K562 (cell line): ENCODE measurements around the gene KCNJ4. TPM values are rescaled to one million over a fixed set of nuclear protein-coding genes. Genes with fewer than 3 reads are reported as not detected.

Experiments used
- ATAC-seq: fragments of 200-7000 bp; cut with Tn5 transposase; 3 replicates; pipeline ENCODE4 v1.9.1; 2020; ENCODE audit warnings: moderate library complexity
- BruUV-seq: library from RNA; stranded (reverse); fragments of 400-500 nt; replicated peaks from 2 replicates; lab custom pipeline; 2021; lab: Mats Ljungman, UMichigan
- CTCF ChIA-PET: fragments of 300-600 bp; formaldehyde crosslinking; extraction: SDS; loops from one replicate; lab custom pipeline; 2021; ENCODE audit warnings: low intra/inter-chr PET ratio; lab: Yijun Ruan, JAX
- POLR2A ChIA-PET: fragments of 300-600, 350-650 bp; sonication (Branson Sonifier 250); formaldehyde crosslinking; extraction: SDS; loops from one replicate; lab custom pipeline; 2021; ENCODE audit warnings: antibody characterized with exemption, inconsistent platforms; lab: Yijun Ruan, JAX
- DNase-seq, 4 experiments: peaks; one replicate each; pipeline versions ENCODE4 v3.0.0 to v3.0.0-alpha.2; 2011 to 2018; ENCODE audit warnings: low spot score in 3 of 4, mixed read lengths in 3 of 4; ENCODE audit errors: extremely low read depth in 1 of 4
- FAIRE-seq: peaks from 2 replicates; lab custom pipeline; 2011; peaks lifted over from hg19 to GRCh38; lab: Jason Lieb, UNC
- H2AFZ ChIP-seq: 2 replicates; pipeline ENCODE4 v1.6.0; 2011; ENCODE audit warnings: low read depth, low read length, control low read depth, inconsistent platforms
- H3K27ac ChIP-seq: fragments of 200-600 bp; 3 replicates; pipeline ENCODE4 v1.8.0; 2011; ENCODE audit warnings: low read depth, mild to moderate bottlenecking, control low read depth, inconsistent platforms, low read length, moderate library complexity, mixed read lengths; ENCODE audit errors: extremely low read depth
- H3K27me3 ChIP-seq, 2 experiments: fragments of 300-600 bp in 1 of 2; 2 replicates in 1 of 2; 3 replicates in 1 of 2; pipeline versions ENCODE4 v1.6.0 to v1.8.0; 2011; ENCODE audit warnings: inconsistent platforms in 2 of 2, low read length in 2 of 2, mild to moderate bottlenecking in 1 of 2, mixed read lengths in 1 of 2, moderate library complexity in 1 of 2; ENCODE audit not compliant: control insufficient read depth in 2 of 2, insufficient read depth in 2 of 2
- H3K36me3 ChIP-seq: fragments of 300-600 bp; 3 replicates; pipeline ENCODE4 v1.8.0; 2011; ENCODE audit warnings: mild to moderate bottlenecking, low read length, inconsistent platforms; ENCODE audit not compliant: control insufficient read depth, insufficient read depth
- H3K4me1 ChIP-seq, 2 experiments: fragments of 200-600 bp in 1 of 2; replicated peaks in 1 of 2; 2 replicates in 1 of 2; 3 replicates in 1 of 2; pipeline versions ENCODE4 v1.5.1 to v1.8.0; 2011; ENCODE audit warnings: inconsistent platforms in 2 of 2, low read length in 2 of 2, mild to moderate bottlenecking in 1 of 2, mixed read lengths in 1 of 2, moderate library complexity in 1 of 2; ENCODE audit not compliant: control insufficient read depth in 2 of 2, insufficient read depth in 2 of 2
- H3K4me2 ChIP-seq: 2 replicates; pipeline ENCODE4 v1.6.1; 2011; ENCODE audit warnings: low read length, control low read depth, inconsistent platforms, mixed read lengths; ENCODE audit not compliant: insufficient read depth
- H3K4me3 ChIP-seq: fragments of 200-600 bp; sonication (generic), shearing (Covaris generic); 2 replicates; pipeline ENCODE4 v1.5.1; 2016; ENCODE audit warnings: control low read depth, inconsistent platforms
- H3K79me2 ChIP-seq: fragments of 200-600 bp; 3 replicates; pipeline ENCODE4 v1.8.0; 2011; ENCODE audit warnings: low read length, inconsistent platforms; ENCODE audit not compliant: control insufficient read depth, insufficient read depth
- H3K9ac ChIP-seq, 2 experiments: 2 replicates each; pipeline versions ENCODE4 v1.6.0 to v1.6.1; 2011; ENCODE audit warnings: low read depth in 2 of 2, low read length in 2 of 2, control low read depth in 1 of 2, inconsistent platforms in 1 of 2, mild to moderate bottlenecking in 1 of 2, mixed read lengths in 1 of 2; ENCODE audit not compliant: insufficient read depth in 1 of 2
- H3K9me1 ChIP-seq: one replicate; pipeline ENCODE4 v1.6.0; 2011; ENCODE audit warnings: inconsistent platforms, mild to moderate bottlenecking, low read length, moderate library complexity; ENCODE audit not compliant: control insufficient read depth, insufficient read depth
- H3K9me3 ChIP-seq: replicated peaks from 2 replicates; pipeline ENCODE4 v1.5.1; 2011; ENCODE audit warnings: low read depth, low read length, inconsistent platforms; ENCODE audit not compliant: control insufficient read depth, insufficient read depth
- H4K20me1 ChIP-seq: replicated peaks from 2 replicates; pipeline ENCODE4 v1.6.1; 2011; ENCODE audit warnings: low read length, inconsistent platforms, mixed read lengths; ENCODE audit not compliant: control insufficient read depth, insufficient read depth
- GABPB1 ChIP-seq: sonication (generic); formaldehyde crosslinking; IDR thresholded peaks from 2 replicates; pipeline ENCODE4 v1.8.0; 2022; ENCODE audit warnings: mild to moderate bottlenecking, missing genetic modification reagents
- KDM1A ChIP-seq, 2 experiments: fragments of 450-650 bp; IDR thresholded peaks; 2 replicates each; pipeline ENCODE4 v1.6.1; 2016; ENCODE audit warnings: mild to moderate bottlenecking in 2 of 2
- PHF8 ChIP-seq: fragments of 200-600 bp; sonication (generic); IDR thresholded peaks from 2 replicates; pipeline ENCODE4 v1.6.1; 2012; ENCODE audit warnings: mixed run types, mild to moderate bottlenecking, inconsistent platforms, low read length, moderate library complexity, borderline replicate concordance
- RFX1 ChIP-seq: fragments of 450-650 bp; IDR thresholded peaks from 2 replicates; pipeline ENCODE4 v1.6.1; 2016; ENCODE audit warnings: mild to moderate bottlenecking, moderate library complexity
- TCF7L2 ChIP-seq: fragments of 150-350 bp; IDR thresholded peaks from 2 replicates; pipeline ENCODE4 v1.6.1; 2016; ENCODE audit warnings: low read depth, mild to moderate bottlenecking, low read length, moderate library complexity
- U2AF2 ChIP-seq: fragments of 200-400 bp; formaldehyde crosslinking; optimal IDR thresholded peaks from 2 replicates; pipeline ENCODE3; 2017; ENCODE audit warnings: low read depth, mild to moderate bottlenecking, low read length
- ZBTB17 ChIP-seq: fragments of 450-650 bp; formaldehyde crosslinking; IDR thresholded peaks from 2 replicates; pipeline ENCODE4 v1.4.0; 2020; ENCODE audit warnings: mild to moderate bottlenecking
- ZFP1 ChIP-seq: fragments of 450-650 bp; formaldehyde crosslinking; IDR thresholded peaks from 2 replicates; pipeline ENCODE4 v1.4.0; 2020; ENCODE audit warnings: mild to moderate bottlenecking, mixed read lengths
- ZNF253 ChIP-seq: fragments of 250-450 bp; sonication (Bioruptor Pico); conservative IDR thresholded peaks from 2 replicates; pipeline ENCODE4 v1.6.1; 2021; ENCODE audit warnings: mild to moderate bottlenecking
- WGBS: fragments of 100-300 bp; shearing (Covaris generic); methylation state at CpG from one replicate; pipeline ENCODE4 v1.1.6; 2016; ENCODE audit warnings: low coverage, mixed read lengths; ENCODE audit not compliant: insufficient coverage; ENCODE audit errors: missing lambda C conversion rate; 5-methylcytosine and 5-hydroxymethylcytosine counted together
- in situ Hi-C: fragments of 300-500 bp; cut with MboI; formaldehyde crosslinking; loops from 4 replicates; pipeline ENCODE4 v1.15.0; 2018; ENCODE audit warnings: inconsistent platforms, mixed read lengths
- intact Hi-C: fragments of 100-400 bp; cut with micrococcal nuclease; formaldehyde crosslinking; loops from 2 replicates; pipeline ENCODE4 v1.14.2; 2022
- polyA plus RNA-seq, 8 experiments: library from polyadenylated mRNA; depleted of rRNA in 4 of 8; stranded (reverse) in 5 of 8; unstranded in 3 of 8; fragments of >200 nt; fragmentation: Nextera tagmentation in 2 of 8; fragmentation: Illumina TruSeq in 1 of 8; extraction: Ambion mirVana in 2 of 8; extraction: Trizol in 1 of 8; gene quantifications; 2 replicates each; pipeline versions ENCODE4 v1.2.1 to v1.2.3, GENCODE V29; 2011 to 2014; ENCODE audit warnings: inconsistent platforms in 1 of 8, missing spikeins in 1 of 8
- total RNA-seq, 7 experiments: library from RNA; depleted of rRNA in 6 of 7; stranded (reverse); fragments of >200 nt in 6 of 7; fragmentation: Illumina TruSeq in 2 of 7; extraction: Trizol in 2 of 7; gene quantifications; 2 replicates each; pipeline versions ENCODE4 v1.2.1 to v1.2.3, GENCODE V29; 2011 to 2021; ENCODE audit warnings: low replicate concordance in 1 of 7
- TF ChIP-seq, protein P1 (sequence below), 2 experiments: fragments of 450-650 bp in 1 of 2; IDR thresholded peaks; 2 replicates each; pipeline ENCODE4 v1.6.1; 2011 to 2017; ENCODE audit warnings: low read depth in 2 of 2, antibody characterized with exemption in 1 of 2, borderline replicate concordance in 1 of 2, low read length in 1 of 2, mild to moderate bottlenecking in 1 of 2, mixed read lengths in 1 of 2; ENCODE audit not compliant: control insufficient read depth in 1 of 2
- TF ChIP-seq, protein P2 (sequence below): fragments of 450-650 bp; formaldehyde crosslinking; IDR thresholded peaks from 2 replicates; pipeline ENCODE4 v1.4.0; 2020; ENCODE audit warnings: mild to moderate bottlenecking, moderate library complexity
- TF ChIP-seq, protein P3 (sequence below): sonication (generic); formaldehyde crosslinking; IDR thresholded peaks from 2 replicates; pipeline ENCODE4 v1.8.0; 2022; ENCODE audit warnings: mild to moderate bottlenecking, low read depth, missing genetic modification reagents

Gene KCNJ4
- total and polyA plus RNA-seq, 9 of the 15 experiments (the other 6 are each of a cell fraction or from before 2014, with no cell fraction given): 0.07 to 0.55 (median 0.09) TPM; not detected in 4

DNA sequence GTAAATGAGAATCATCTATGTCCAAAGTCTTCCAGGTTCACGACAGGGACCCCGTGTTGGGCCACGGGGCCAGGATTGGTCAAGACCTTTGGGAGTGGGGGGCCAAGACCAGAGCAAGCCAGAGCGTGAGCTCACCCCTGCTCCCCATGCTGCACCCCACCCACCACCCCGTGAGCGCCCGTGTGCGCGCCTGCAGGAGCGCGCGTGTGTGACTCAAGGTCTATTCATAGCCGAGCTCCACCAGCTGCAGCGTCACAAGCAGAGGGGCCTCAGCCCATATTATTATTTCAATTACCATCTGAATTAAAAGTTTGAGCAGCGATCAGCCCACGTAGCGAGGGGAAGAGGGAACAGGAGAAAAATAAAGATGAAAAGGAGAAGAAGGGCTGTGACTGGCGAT lies 5.2 kb downstream of the KCNJ4 start:
- Histone ChIP-seq H3K9me1 (no peaks in the 10 kb centered on the region), H3K36me3 (no peaks in the 10 kb centered on the region), H3K9ac (no peak overlapping the region), H3K4me1 (peaks cover 0 to 32% of the 10 kb centered on the region in 2 experiments; a peak in 2 of 5 replicates), H4K20me1 (peaks cover 11% of the 10 kb centered on the region; the same call in 1 of the 2 replicates), H3K27ac (no peak overlapping the region), H3K4me3 (no peak overlapping the region), H2AFZ (no peak overlapping the region), H3K4me2 (no peak overlapping the region), H3K9me3 (no peaks in the 10 kb centered on the region), H3K79me2 (no peaks in the 10 kb centered on the region), H3K27me3 (no peaks in the 10 kb centered on the region; a peak in 2 of 5 replicates)
- DNase-seq (no peak), ATAC-seq (no peak), FAIRE-seq (no peak)
- no TSS peak for BruUV-seq
- WGBS: 13% methylated on average over 15 of the region's 18 CpGs
- in situ Hi-C loops: no loop called here
- CTCF ChIA-PET: no interaction called here
- intact Hi-C loops: no loop called here
- POLR2A ChIA-PET: interaction anchor here (0.6 to 1.6 kb wide), 2 partner anchors 10 to 246 kb away, joined by 4 read pairs; no protein-coding TSS in a partner anchor
- no peak for TF ChIP-seq ZBTB17
- TF ChIP-seq, protein P1, sequence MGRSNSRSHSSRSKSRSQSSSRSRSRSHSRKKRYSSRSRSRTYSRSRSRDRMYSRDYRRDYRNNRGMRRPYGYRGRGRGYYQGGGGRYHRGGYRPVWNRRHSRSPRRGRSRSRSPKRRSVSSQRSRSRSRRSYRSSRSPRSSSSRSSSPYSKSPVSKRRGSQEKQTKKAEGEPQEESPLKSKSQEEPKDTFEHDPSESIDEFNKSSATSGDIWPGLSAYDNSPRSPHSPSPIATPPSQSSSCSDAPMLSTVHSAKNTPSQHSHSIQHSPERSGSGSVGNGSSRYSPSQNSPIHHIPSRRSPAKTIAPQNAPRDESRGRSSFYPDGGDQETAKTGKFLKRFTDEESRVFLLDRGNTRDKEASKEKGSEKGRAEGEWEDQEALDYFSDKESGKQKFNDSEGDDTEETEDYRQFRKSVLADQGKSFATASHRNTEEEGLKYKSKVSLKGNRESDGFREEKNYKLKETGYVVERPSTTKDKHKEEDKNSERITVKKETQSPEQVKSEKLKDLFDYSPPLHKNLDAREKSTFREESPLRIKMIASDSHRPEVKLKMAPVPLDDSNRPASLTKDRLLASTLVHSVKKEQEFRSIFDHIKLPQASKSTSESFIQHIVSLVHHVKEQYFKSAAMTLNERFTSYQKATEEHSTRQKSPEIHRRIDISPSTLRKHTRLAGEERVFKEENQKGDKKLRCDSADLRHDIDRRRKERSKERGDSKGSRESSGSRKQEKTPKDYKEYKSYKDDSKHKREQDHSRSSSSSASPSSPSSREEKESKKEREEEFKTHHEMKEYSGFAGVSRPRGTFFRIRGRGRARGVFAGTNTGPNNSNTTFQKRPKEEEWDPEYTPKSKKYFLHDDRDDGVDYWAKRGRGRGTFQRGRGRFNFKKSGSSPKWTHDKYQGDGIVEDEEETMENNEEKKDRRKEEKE (IDR thresholded peaks at IDR 0.05; ENCODE audit: borderline replicate concordance in 1 of 2, control insufficient read depth in 1 of 2, low read depth in 2 of 2, low read length in 1 of 2): no peak
- TF ChIP-seq, protein P2, sequence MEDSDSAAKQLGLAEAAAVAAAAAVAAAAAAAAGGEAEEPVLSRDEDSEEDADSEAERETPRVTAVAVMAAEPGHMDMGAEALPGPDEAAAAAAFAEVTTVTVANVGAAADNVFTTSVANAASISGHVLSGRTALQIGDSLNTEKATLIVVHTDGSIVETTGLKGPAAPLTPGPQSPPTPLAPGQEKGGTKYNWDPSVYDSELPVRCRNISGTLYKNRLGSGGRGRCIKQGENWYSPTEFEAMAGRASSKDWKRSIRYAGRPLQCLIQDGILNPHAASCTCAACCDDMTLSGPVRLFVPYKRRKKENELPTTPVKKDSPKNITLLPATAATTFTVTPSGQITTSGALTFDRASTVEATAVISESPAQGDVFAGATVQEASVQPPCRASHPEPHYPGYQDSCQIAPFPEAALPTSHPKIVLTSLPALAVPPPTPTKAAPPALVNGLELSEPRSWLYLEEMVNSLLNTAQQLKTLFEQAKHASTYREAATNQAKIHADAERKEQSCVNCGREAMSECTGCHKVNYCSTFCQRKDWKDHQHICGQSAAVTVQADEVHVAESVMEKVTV: no peak
- no peak for TF ChIP-seq PHF8
- TF ChIP-seq ZNF253: no peak
- no peak for TF ChIP-seq RFX1
- TF ChIP-seq U2AF2: no peak
- TF ChIP-seq TCF7L2: no peak
- no peak for TF ChIP-seq GABPB1 (CRISPR knock-in tag)
- TF ChIP-seq, protein P3, sequence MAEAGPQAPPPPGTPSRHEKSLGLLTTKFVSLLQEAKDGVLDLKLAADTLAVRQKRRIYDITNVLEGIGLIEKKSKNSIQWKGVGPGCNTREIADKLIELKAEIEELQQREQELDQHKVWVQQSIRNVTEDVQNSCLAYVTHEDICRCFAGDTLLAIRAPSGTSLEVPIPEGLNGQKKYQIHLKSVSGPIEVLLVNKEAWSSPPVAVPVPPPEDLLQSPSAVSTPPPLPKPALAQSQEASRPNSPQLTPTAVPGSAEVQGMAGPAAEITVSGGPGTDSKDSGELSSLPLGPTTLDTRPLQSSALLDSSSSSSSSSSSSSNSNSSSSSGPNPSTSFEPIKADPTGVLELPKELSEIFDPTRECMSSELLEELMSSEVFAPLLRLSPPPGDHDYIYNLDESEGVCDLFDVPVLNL: no peak
- TF ChIP-seq KDM1A (IDR thresholded peaks at IDR 0.05): no peak
- no peak for TF ChIP-seq ZFP1 (CRISPR knock-in tag)
